ENCODE results near the gene VSTM1.
"Not testable (repeated sequence)": the region's sequence is repeated elsewhere in the genome, so short reads cannot be mapped to it uniquely, and the experiment has no call there.

VSTM1 gene, protein sequence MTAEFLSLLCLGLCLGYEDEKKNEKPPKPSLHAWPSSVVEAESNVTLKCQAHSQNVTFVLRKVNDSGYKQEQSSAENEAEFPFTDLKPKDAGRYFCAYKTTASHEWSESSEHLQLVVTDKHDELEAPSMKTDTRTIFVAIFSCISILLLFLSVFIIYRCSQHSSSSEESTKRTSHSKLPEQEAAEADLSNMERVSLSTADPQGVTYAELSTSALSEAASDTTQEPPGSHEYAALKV
- total RNA-seq: 0 to 0.05 reads per million in 2 donors

GRCh38 chr19:54063350-54064116 lies at the start of gene VSTM1:
Gene VSTM1, minus strand, starts transcription at chr19:54063897. Its CDS starts 120 bp downstream, at chr19:54063777.
- no peak for DNase-seq

GRCh38 chr19:54109651-54110050 lies 46.0 kb upstream of the VSTM1 start:
- DNase-seq: no peak

- DNase-seq: no peak
Observed at GRCh38 chr19:54108496-54108895, 44.8 kb upstream of the VSTM1 start.

GRCh38 chr19:54107876-54108490 lies 44.3 kb upstream of the VSTM1 start:
- DNase-seq: no peak

- DNase-seq: no peak
Observed at GRCh38 chr19:54106716-54107115, 43.0 kb upstream of the VSTM1 start.

GRCh38 chr19:54105796-54106195 lies 42.1 kb upstream of the VSTM1 start:
- no peak for DNase-seq

GRCh38 chr19:54104998-54105715 lies 41.5 kb upstream of the VSTM1 start:
- DNase-seq: no peak

GRCh38 chr19:54102421-54103169 lies 38.9 kb upstream of the VSTM1 start, which contains the start of gene NDUFA3:
Gene NDUFA3, plus strand, starts transcription at chr19:54102855. Its CDS starts 24 bp downstream, at chr19:54102879.
- DNase-seq: peak; percentile 98

GRCh38 chr19:54100561-54100960 lies 36.9 kb upstream of the VSTM1 start, which contains the start of gene OSCAR:
Gene OSCAR, minus strand, starts transcription at chr19:54100803. Its CDS starts 11 bp downstream, at chr19:54100792.
- no peak for DNase-seq

DNA sequence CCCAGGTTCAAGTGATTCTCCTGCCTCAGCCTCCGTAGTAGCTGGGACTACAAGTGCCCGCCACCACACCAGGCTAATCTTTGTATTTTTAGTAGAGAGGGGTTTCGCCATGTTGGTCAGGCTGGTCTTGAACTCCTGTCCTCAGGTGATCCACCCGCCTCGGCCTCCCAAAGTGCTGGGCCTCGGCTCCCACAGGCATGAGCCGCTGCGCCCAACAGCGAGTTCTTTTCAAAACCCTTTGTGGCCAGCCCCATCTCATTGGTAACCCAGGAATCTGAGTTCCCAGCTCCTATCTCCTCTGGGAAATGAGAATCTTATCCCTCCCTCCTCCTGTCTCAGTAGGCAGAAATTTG lies 36.2 kb upstream of the VSTM1 start:
- DNase-seq: not testable (repeated sequence)

GRCh38 chr19:54099190-54099902 lies 35.6 kb upstream of the VSTM1 start:
- no peak for DNase-seq

GRCh38 chr19:54096617-54097106 lies 33.0 kb upstream of the VSTM1 start:
- no peak for DNase-seq

- peak; percentile 42 for DNase-seq
Observed at GRCh38 chr19:54095859-54096616, 32.3 kb upstream of the VSTM1 start.

DNA sequence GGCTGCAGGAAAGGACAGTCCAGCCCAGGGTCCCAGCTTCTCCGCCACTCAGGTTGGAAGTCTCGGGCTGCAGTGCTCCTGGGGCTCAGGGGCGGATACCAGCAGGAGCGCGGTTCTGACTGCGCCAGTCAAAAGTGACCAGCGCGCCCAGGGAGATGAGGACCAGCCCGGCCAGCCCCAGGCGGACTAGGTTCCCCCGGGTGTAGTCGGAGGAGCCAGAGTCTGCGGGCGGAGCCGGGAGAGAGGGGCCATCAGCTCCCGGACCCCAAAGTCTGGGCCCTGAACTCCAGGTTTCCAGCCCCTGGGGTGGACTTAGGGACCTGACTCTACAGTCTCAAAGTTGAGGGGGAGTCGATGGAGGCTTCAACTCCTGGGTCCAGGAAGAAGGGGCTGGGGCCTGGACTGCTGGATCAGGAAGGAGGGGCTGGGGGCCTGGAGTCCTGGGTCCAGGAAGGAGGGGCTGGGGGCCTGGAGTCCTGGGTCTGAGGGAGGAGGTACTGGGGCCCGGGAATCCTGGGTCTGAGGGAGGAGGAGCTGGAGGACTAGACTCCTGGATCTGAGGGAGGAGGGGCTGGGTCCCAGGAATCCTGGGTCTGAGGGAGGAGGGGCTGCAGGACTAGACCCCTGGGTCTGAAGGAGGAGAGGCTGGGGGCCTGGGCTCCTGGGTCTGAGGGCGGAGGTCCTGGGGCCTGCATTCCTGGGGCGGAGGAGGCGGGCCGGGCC lies 31.6 kb upstream of the VSTM1 start:
- DNase-seq: no peak

GRCh38 chr19:54094426-54095000 lies 30.8 kb upstream of the VSTM1 start:
- no peak for DNase-seq

- no peak for DNase-seq
Observed at GRCh38 chr19:54084410-54084809, 20.7 kb upstream of the VSTM1 start.

GRCh38 chr19:54081032-54081431 lies 17.3 kb upstream of the VSTM1 start, which contains the start of gene TARM1:
Gene TARM1, minus strand, starts transcription at chr19:54081365. Its CDS starts 25 bp downstream, at chr19:54081340.
- no peak for DNase-seq

- no peak for DNase-seq
Observed at GRCh38 chr19:54077334-54077733, 13.6 kb upstream of the VSTM1 start.

DNA sequence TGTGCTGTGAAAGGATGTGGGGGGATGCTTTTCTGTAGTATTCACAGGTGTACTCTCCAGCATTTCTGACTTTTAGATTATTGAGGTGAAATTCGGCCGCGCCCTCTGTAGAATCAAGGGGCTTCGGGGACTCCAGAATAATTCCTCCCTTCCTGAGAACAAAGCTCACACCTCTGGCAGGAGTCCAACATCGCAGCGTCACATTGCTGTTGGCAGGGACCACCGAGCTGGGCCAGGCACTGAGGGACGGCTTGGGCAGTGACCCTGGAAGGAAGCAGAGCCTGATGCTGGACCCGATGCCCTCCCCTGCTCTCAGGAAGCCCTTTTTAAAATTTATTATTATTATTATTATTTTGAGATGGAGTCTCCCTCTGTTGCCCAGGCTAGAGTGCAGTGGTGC lies 11.2 kb upstream of the VSTM1 start:
- DNase-seq: no peak

All from activated gamma-delta T cell (primary cell).